SIG-M5 (cell line): Measurements from ENCODE around the gene UNC13D.
"Not testable (repeated sequence)": the region's sequence is repeated elsewhere in the genome, so short reads cannot be mapped to it uniquely, and the experiment has no call there.

Source experiments
- DNase-seq: peaks from one replicate; lab custom pipeline; 2025; lab: John Stamatoyannopoulos, UW

Gene UNC13D

GRCh38 chr17:75820094-75821080 is 23.8 kb downstream of the UNC13D start:
- no peak for DNase-seq

DNA sequence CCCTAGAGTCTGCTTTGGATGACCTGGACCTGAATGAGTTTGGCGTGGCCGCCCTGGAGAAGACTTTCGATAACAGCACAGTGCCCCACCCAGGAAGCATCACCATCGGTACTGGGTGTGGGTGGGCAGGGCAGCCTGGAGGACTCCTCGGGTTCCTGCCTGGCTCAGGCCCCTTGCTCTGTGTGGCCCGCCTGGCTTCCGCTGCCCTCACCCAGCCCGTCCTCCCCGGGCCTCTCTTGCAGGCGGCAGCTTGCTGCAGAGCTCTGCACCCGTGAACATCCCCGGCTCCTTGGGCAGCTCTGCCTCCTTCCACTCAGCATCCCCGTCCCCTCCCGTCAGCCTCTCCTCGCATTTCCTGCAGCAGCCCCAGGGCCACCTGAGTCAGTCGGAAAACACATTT is 24.5 kb downstream of the UNC13D start:
- DNase-seq = no peak

DNA sequence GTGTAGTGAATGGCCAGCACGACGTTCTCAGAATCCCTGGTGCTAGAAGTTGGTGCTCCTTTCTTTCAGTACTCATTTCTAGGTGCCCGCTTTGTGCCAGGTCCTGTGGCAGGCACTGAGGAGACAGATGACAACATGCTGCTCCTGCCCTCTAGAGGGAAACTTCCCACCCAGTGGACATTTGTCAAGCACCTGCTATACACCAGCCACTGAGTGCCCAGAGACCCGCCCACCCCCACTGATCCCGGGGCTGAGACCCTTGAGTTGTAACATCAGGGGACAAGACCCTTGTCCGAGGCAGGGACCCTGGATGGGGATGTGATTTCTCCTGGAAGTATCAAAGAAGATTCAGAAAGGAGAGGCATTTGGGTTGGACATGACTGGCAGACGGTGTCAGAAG is 25.1 kb downstream of the UNC13D start:
- no peak for DNase-seq

- no peak for DNase-seq
Observed at GRCh38 chr17:75818326-75818885, 25.8 kb downstream of the UNC13D start.

- DNase-seq = no peak
Observed at GRCh38 chr17:75817571-75817970, 26.6 kb downstream of the UNC13D start.

GRCh38 chr17:75816693-75817092 is 27.5 kb downstream of the UNC13D start:
- DNase-seq = no peak

DNA sequence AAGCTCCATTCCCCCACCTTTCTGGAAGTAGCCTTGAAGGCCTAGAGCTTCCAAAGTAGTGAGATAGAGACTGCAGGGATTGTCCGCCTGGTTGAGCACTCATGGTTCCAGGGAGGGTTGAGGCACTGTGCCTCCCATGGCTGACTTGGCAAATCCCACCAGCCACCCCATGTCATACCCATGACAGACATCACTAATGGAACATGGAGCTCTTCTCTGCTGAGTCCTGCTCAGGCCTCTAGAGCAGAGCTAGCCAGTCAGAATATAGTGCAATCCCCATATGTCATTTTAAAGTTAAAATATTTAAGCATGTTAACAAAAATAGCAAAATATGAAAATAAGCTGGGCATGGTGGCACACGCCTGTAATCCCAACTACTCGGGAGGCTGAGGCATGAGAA is 28.8 kb downstream of the UNC13D start:
- no peak for DNase-seq

DNA sequence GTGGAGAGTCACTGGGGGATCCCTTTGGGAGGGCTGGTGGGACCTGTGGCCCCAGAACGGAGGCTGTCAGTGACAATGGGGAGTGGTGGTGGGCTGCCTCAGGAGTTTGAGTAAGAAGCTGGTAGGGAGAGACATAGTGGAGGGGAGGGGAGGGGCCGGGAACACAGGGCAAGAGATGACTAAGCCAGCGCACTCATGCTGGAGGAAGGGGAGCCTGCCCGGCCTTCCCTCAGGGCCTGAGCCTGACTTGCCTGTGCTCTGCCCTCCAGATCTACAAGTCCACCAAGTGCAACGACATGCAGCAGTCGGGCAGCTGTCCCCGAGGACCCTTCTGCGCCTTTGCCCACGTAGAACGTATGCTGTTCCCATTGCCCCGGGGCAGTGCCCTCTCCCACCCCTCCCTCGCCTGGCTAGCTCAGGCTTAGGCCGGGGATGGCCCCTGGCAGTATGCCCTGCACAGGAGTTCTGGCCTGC is 29.3 kb downstream of the UNC13D start:
- DNase-seq = no peak

GRCh38 chr17:75814021-75814395 is 30.2 kb downstream of the UNC13D start:
- DNase-seq = no peak

DNA sequence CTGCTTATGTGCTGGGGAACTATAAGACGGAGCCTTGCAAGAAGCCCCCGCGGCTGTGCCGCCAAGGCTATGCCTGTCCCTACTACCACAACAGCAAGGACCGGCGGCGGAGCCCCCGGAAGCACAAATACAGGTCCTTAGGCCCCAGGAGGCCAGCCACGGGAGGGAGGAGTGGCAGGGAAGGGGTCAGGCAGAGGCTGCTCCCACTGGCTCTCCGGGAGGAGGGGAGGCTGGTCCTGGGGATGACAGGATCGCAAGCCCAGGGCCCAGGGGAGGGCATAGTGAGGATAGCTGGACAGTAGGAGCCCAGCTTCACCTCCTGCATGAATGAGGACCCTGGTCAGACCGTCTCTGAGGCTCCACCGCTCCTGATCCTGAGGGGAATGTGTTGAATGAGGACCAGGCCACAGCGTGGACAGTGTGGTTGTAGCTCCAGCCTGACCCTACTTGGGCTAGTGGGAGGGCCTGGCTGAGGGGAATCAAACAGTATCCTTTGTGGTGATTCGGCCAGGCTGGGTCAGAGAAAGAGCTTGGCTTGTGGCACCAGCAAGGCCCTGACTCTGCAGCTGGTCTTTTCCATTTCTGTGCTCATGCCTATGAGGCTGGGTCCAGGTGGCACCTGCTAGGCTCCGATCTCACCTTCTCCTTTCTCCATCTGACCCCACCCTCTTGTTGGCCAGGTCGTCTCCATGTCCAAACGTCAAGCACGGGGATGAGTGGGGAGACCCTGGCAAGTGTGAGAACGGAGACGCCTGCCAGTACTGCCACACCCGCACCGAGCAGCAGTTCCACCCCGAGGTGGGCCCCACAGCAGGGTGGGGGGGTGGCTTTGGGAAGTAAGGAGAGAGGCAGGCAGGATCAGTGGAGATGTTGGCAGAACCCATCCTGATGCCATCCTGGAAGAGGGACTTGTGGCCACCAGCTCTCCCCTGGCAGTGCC is 30.9 kb downstream of the UNC13D start:
- no peak for DNase-seq

DNA sequence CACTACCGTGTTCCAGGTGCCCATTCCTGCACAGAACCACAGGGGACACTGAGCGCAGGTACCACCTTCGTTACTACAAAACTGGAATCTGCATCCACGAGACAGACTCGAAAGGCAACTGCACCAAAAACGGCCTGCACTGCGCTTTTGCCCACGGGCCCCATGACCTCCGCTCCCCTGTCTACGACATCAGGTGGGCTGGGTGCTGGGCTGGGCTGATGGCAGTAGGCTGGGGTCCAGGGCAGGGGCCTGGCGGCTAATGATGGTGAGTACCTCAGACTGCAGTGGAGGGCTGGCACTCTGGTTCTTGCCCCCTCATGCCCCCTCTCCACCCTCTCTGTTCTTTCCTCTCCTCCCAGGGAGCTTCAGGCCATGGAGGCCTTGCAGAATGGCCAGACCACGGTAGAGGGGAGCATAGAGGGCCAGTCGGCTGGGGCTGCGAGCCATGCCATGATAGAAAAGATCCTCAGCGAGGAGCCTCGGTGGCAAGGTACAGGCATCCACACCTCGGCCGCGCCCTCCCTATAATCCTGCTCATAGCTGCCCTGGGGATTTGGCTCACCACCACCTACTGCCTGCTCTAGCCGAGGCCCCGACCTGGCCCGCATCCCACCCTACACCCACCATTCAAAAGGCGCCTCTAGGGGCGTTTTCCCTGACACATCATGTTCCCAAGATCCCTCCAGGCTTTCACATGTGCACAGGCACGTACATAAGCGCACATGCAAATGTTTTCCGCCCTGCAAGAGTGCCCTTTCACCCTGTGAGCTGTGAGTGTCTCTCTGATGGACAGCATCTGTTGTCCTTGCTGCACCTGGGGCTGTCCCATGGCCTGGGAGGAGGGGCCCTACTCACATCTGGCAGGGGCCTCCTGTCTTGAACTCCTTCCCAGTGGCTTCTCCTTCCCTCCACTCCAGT is 31.8 kb downstream of the UNC13D start:
- no peak for DNase-seq

- no peak for DNase-seq
Observed at GRCh38 chr17:75811174-75811573, 33.0 kb downstream of the UNC13D start.

DNA sequence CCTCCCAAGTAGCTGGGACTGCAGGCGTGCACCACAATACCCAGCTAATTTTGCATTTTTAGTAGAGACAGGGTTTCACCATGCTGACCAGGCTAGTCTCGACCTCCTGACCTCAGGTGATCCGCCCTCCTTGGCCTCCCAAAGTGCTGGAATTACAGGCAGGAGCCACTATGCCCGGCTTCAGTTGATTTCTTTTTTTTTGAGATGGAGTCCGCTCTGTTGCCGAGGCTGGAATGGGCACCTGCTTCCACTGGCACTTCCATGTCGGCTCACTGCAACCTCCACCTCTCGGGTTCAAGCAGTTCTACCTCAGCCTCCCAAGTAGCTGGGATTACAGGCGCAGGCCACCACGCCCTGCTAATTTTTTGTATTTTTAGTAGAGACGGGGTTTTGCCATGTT is 33.4 kb downstream of the UNC13D start:
- not testable (repeated sequence) for DNase-seq

DNA sequence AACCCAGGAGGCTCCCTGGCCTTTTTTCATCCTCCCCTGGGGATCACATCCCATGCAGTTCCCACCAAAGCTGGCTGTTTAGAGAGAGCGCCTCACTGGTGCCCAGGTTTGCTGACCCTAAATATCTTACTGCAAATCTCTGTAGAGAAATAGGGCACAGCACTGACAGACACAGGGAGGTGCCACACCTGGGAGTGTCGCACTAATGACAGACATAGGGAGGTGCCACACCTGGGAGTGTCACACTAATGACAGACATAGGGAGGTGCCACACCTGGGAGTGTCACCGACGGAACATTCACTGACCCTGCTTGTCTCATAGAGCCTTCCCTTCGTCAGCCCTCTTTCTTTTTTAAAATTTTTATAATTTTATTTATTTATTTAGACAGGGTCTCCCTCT is 34.0 kb downstream of the UNC13D start:
- no peak for DNase-seq

GRCh38 chr17:75809631-75810111 is 34.5 kb downstream of the UNC13D start:
- DNase-seq = no peak

- no peak for DNase-seq
Observed at GRCh38 chr17:75808905-75809621, 35.1 kb downstream of the UNC13D start.

DNA sequence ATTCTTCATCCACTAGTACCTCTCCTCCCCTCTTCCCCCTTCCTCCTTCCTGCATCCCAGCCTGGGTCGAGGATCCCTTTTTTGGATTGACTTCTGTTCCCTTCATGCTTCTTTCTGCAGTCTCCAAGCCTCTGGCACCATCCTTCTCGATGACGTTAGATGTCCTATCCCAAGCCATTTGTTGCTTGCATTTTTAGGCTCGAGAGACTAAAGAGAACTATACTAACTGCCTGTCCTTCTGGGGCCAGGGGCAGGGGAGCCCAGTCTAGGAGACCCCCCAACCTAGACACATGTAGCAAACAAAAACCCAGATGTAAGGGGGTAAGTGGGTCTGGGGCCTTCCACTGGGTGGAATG is 35.7 kb downstream of the UNC13D start:
- no peak for DNase-seq

GRCh38 chr17:75807861-75808260 is 36.3 kb downstream of the UNC13D start:
- DNase-seq = no peak

DNA sequence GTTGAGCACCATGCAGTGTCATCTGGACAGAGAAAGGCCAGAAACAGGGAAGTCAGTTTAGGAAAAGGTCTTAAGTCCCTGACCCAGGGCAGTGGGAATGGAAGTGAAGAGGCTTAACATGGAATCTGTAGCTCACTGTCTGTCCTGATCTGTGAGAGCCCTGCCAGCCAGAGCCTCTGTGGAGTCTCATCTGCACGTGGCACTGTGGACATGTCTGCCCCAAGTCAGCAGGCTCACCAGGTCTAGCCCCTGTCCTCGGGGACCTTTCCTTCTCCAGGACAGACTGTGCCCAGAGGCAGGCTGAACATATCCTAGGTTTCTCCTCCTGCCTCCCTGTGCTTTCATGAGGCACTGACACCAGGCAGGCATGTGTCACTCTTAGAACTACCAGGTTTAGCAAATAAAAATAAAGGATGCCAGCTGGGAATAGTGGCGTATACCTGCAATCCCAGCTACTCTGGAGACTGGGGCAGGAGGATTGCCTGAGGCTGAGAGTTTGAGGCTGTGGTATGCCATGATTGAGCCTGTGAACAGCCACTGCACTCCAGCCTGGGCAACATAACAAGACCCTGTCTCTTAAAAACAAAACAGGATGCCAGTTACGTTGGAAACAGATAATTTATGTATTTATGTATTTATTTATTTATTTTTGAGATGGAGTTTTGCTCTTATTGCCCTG is 37.2 kb downstream of the UNC13D start:
- DNase-seq = no peak

DNA sequence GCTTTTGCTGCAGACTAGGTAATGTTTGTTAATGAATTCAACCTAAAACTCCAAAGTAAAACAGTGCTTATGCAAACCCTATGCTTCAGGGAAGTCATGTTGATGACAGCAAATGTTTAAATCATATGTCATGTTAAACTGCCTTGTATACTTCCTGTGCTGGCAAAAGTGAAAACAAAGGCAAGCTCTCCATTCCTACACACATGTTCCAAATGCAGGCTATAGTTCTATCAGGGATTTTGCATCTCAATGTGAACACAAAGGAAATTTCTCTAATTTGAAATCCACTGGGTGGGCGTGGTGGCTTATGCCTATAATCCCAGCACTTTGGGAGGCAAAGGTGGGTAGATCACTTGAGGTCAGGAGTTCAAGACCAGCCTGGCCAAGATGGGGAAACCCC is 40.3 kb downstream of the UNC13D start:
- DNase-seq = no peak
